GM12801 (cell line): Measurements from ENCODE around the gene AASS.

Experiments
- TF ChIP-seq, protein P1 (sequence below): IDR thresholded peaks from one replicate; pipeline ENCODE4 v1.5.1; 2011; ENCODE audit warnings: control low read depth; ENCODE audit not compliant: insufficient read length; ENCODE audit errors: extremely low read depth

Gene AASS

GRCh38 chr7:122063146-122063545, 80.9 kb downstream of the AASS start:
- TF ChIP-seq, protein P1, sequence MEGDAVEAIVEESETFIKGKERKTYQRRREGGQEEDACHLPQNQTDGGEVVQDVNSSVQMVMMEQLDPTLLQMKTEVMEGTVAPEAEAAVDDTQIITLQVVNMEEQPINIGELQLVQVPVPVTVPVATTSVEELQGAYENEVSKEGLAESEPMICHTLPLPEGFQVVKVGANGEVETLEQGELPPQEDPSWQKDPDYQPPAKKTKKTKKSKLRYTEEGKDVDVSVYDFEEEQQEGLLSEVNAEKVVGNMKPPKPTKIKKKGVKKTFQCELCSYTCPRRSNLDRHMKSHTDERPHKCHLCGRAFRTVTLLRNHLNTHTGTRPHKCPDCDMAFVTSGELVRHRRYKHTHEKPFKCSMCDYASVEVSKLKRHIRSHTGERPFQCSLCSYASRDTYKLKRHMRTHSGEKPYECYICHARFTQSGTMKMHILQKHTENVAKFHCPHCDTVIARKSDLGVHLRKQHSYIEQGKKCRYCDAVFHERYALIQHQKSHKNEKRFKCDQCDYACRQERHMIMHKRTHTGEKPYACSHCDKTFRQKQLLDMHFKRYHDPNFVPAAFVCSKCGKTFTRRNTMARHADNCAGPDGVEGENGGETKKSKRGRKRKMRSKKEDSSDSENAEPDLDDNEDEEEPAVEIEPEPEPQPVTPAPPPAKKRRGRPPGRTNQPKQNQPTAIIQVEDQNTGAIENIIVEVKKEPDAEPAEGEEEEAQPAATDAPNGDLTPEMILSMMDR: no peak

GRCh38 chr7:122059542-122059941, 84.5 kb downstream of the AASS start:
- TF ChIP-seq, protein P1: no peak

DNA sequence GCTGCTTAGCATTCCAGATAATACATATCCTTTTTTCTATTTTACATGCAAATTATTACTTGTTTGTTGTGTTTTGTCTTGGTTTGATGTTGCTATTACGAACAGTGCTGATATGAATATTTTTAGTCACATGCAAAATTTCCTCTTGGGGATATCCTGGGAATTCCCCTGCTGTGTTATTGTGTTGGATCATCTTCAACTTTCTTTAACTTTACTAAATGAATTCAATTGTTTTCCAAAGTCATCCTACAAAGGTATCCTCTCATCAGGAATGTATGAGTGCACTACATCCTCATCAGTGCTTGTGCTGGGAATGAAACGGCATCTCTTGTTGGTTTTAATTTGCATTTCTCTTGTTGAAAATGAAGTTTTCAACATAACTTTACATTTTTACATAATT, 87.1 kb downstream of the AASS start:
- TF ChIP-seq, protein P1: no peak

DNA sequence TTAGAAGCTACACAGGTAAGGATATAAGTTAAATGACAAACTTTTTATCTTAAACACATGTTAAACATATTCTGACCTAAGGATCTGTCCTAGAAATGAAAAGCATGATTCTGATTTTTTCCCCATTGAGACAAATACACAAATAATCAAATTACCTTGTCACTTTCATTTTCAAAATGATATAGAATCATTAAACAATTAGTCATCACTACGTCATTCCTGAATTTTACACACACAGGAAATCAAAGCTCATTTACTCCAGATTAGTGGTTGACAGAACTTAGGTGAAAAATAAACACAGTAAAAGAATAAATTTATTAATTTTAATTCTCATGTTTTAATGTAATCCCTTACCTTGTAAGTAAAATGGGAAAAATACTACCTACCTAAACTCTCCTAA, 89.0 kb downstream of the AASS start:
- TF ChIP-seq, protein P1: no peak

DNA sequence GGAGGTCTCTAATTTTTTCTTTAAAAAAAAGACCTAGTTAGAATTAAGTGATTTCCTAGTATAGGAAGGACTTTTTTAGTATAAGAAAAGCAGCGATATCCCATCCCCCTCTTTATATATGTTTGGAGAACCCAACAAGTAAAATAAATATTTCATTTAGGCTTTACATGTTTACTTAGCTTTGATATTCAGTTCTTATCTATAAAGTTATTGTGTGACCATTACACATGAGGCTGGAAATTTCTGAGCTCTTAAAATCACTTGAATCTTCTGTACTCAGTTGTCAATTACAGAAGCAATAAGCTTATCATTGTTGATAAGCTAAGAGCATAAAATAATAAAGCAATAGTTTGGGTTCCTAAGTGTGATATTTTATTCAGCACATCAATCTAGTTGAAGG, 89.7 kb downstream of the AASS start:
- TF ChIP-seq, protein P1: no peak

DNA sequence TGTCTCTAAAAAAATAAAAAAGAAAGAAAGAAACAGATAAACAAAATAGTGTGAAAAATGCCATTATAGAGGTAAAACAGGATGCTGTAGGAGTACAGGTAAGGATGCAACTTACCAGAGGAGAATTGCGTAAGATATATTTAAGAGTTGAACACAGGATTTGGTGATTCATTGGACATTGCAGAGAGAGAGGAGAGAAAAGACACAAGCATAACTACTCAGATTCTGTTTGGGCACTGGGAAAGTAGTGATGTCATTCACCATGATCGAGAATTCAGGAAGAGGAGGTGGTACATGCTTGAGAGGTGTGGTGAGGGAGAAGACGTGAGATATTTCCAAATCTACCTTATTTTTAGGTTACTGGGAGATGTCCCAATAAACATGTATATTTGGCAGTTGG, 97.6 kb downstream of the AASS start:
- TF ChIP-seq, protein P1: no peak

DNA sequence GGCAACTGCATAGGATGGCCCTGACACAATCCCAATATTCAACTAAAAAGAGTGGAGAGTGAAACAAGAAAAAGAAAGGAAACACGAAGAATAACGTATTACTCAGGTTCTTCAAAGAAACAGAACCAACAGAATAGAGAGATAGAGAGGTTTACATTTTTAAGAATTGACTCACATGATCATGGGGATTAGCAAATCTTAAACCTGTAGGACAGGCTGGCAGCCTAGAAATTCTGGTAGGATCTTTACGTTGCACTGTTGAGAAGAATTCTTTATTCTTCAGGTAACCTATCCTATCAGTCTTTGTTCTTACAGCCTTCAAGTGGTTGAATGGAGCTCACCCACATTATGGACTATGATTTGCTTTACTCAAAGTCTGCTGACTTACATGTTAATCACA, 103.9 kb downstream of the AASS start:
- TF ChIP-seq, protein P1: no peak

DNA sequence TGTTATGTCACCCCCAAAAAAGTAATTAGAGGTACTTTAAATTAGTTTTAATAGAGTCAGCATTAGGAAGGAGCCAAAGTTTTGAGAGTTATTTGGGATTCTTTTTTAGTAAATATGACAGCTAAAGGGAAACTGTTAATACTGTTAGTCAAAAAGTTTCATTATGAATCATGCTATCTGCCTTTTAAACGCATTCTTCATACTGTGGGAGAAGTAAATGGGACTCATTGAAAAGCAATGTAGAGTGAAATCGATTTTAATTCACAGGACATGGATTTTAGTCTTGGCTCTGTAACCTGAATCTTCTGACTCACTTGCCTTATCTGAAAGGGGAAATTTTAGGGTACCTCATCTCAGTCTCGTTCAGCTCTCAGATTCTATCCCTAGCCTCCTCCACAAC, 105.1 kb downstream of the AASS start:
- TF ChIP-seq, protein P1: no peak
